Measurements from ENCODE around the gene NBPF19. TPM values are rescaled to one million over a fixed set of nuclear protein-coding genes. Genes with fewer than 3 reads are reported as not detected.
"Not testable (repeated sequence)": the region's sequence is repeated elsewhere in the genome, so short reads cannot be mapped to it uniquely, and the experiment has no call there.

Gene NBPF19
- total RNA-seq (2022) = 16.3 and 18.0 TPM in 2 replicates
- percentile 65 among the genes with signal in this experiment for Bru-seq, nascent RNA
- percentile 46 among the genes with signal in this experiment for BruChase-seq, experiment 1, labeled RNA remaining after a 6-hour chase
- percentile 51 among the genes with signal in this experiment for BruChase-seq, experiment 2, labeled RNA remaining after a 2-hour chase
- long read RNA-seq, partial matches to known transcripts = 3 of 8 reads
- long read RNA-seq, other reads (novel, unspliced or antisense) = 5 of 8 reads

GRCh38 chr1:149474745-149475144 is at the start of gene NBPF19:
TSS of gene NBPF19 (plus strand) at chr1:149475045. CDS start at chr1:149475933, 888 bp downstream.
- DNase-seq; H3K27ac Mint-ChIP-seq (ENCODE audit: unreplicated experiment); H3K36me3 Mint-ChIP-seq (ENCODE audit: insufficient read depth, unreplicated experiment); H3K4me1 Mint-ChIP-seq (ENCODE audit: low read depth, unreplicated experiment); BruUV-seq (replicated peaks); H3K27me3 Mint-ChIP-seq (ENCODE audit: unreplicated experiment); CTCF ChIA-PET; intact Hi-C loops (cut with micrococcal nuclease; ENCODE audit: unreplicated experiment); H3K9me3 Mint-ChIP-seq (ENCODE audit: low read depth, unreplicated experiment); H3K4me3 Mint-ChIP-seq (ENCODE audit: low read depth, unreplicated experiment): not testable (repeated sequence)

GRCh38 chr1:149428317-149428716 is 46.5 kb upstream of the NBPF19 start:
- H3K4me1 Mint-ChIP-seq (ENCODE audit: low read depth, unreplicated experiment); H3K27ac Mint-ChIP-seq (ENCODE audit: unreplicated experiment); intact Hi-C loops (cut with micrococcal nuclease; ENCODE audit: unreplicated experiment); H3K27me3 Mint-ChIP-seq (ENCODE audit: unreplicated experiment); H3K9me3 Mint-ChIP-seq (ENCODE audit: low read depth, unreplicated experiment); CTCF ChIA-PET; H3K36me3 Mint-ChIP-seq (ENCODE audit: insufficient read depth, unreplicated experiment); BruUV-seq (replicated peaks); H3K4me3 Mint-ChIP-seq (ENCODE audit: low read depth, unreplicated experiment): not testable (repeated sequence)
- DNase-seq = peak; percentile 39

GRCh38 chr1:149445451-149445850 is 29.4 kb upstream of the NBPF19 start:
- BruUV-seq (replicated peaks); H3K4me3 Mint-ChIP-seq (ENCODE audit: low read depth, unreplicated experiment); H3K4me1 Mint-ChIP-seq (ENCODE audit: low read depth, unreplicated experiment); intact Hi-C loops (cut with micrococcal nuclease; ENCODE audit: unreplicated experiment); H3K27ac Mint-ChIP-seq (ENCODE audit: unreplicated experiment); H3K36me3 Mint-ChIP-seq (ENCODE audit: insufficient read depth, unreplicated experiment); H3K27me3 Mint-ChIP-seq (ENCODE audit: unreplicated experiment); CTCF ChIA-PET; DNase-seq; H3K9me3 Mint-ChIP-seq (ENCODE audit: low read depth, unreplicated experiment): not testable (repeated sequence)

- H3K4me1 Mint-ChIP-seq (ENCODE audit: low read depth, unreplicated experiment); H3K9me3 Mint-ChIP-seq (ENCODE audit: low read depth, unreplicated experiment); CTCF ChIA-PET; H3K27me3 Mint-ChIP-seq (ENCODE audit: unreplicated experiment); BruUV-seq (replicated peaks); DNase-seq; H3K36me3 Mint-ChIP-seq (ENCODE audit: insufficient read depth, unreplicated experiment); H3K27ac Mint-ChIP-seq (ENCODE audit: unreplicated experiment); intact Hi-C loops (cut with micrococcal nuclease; ENCODE audit: unreplicated experiment); H3K4me3 Mint-ChIP-seq (ENCODE audit: low read depth, unreplicated experiment): not testable (repeated sequence)
Measured at GRCh38 chr1:149452196-149452595, 22.6 kb upstream of the NBPF19 start.

- H3K27me3 Mint-ChIP-seq (ENCODE audit: unreplicated experiment); CTCF ChIA-PET; BruUV-seq (replicated peaks); H3K9me3 Mint-ChIP-seq (ENCODE audit: low read depth, unreplicated experiment); H3K4me3 Mint-ChIP-seq (ENCODE audit: low read depth, unreplicated experiment); H3K36me3 Mint-ChIP-seq (ENCODE audit: insufficient read depth, unreplicated experiment); H3K4me1 Mint-ChIP-seq (ENCODE audit: low read depth, unreplicated experiment); DNase-seq; H3K27ac Mint-ChIP-seq (ENCODE audit: unreplicated experiment); intact Hi-C loops (cut with micrococcal nuclease; ENCODE audit: unreplicated experiment): not testable (repeated sequence)
Measured at GRCh38 chr1:149452652-149453051, 22.2 kb upstream of the NBPF19 start.

GRCh38 chr1:149558350-149558825 is 83.5 kb downstream of the NBPF19 start:
- not testable (repeated sequence) for H3K27ac Mint-ChIP-seq (ENCODE audit: unreplicated experiment)

GRCh38 chr1:149561806-149562205 is 87.0 kb downstream of the NBPF19 start:
- H3K9me3 Mint-ChIP-seq (ENCODE audit: low read depth, unreplicated experiment); DNase-seq; H3K36me3 Mint-ChIP-seq (ENCODE audit: insufficient read depth, unreplicated experiment); intact Hi-C loops (cut with micrococcal nuclease; ENCODE audit: unreplicated experiment); H3K4me1 Mint-ChIP-seq (ENCODE audit: low read depth, unreplicated experiment); H3K27me3 Mint-ChIP-seq (ENCODE audit: unreplicated experiment); H3K27ac Mint-ChIP-seq (ENCODE audit: unreplicated experiment); H3K4me3 Mint-ChIP-seq (ENCODE audit: low read depth, unreplicated experiment); CTCF ChIA-PET; BruUV-seq (replicated peaks): not testable (repeated sequence)

More at GRCh38 chr1:149558350-149558825, 83.5 kb downstream of the NBPF19 start:
- BruUV-seq (replicated peaks) = TSS peak; percentile 68
- Mint-ChIP-seq H3K36me3 (ENCODE audit: insufficient read depth, unreplicated experiment) (peaks cover 13% of the 10 kb centered on the region), H3K4me3 (ENCODE audit: low read depth, unreplicated experiment) (peak overlapping the region; percentile 63)
- H3K4me1 Mint-ChIP-seq (ENCODE audit: low read depth, unreplicated experiment); H3K9me3 Mint-ChIP-seq (ENCODE audit: low read depth, unreplicated experiment); intact Hi-C loops (cut with micrococcal nuclease; ENCODE audit: unreplicated experiment); CTCF ChIA-PET; H3K27me3 Mint-ChIP-seq (ENCODE audit: unreplicated experiment): not testable (repeated sequence)
- peak; percentile 61 for DNase-seq

GRCh38 chr1:149565485-149565884 is 90.6 kb downstream of the NBPF19 start:
- CTCF ChIA-PET; BruUV-seq (replicated peaks); H3K9me3 Mint-ChIP-seq (ENCODE audit: low read depth, unreplicated experiment); H3K27ac Mint-ChIP-seq (ENCODE audit: unreplicated experiment); H3K27me3 Mint-ChIP-seq (ENCODE audit: unreplicated experiment); H3K4me1 Mint-ChIP-seq (ENCODE audit: low read depth, unreplicated experiment); H3K4me3 Mint-ChIP-seq (ENCODE audit: low read depth, unreplicated experiment); H3K36me3 Mint-ChIP-seq (ENCODE audit: insufficient read depth, unreplicated experiment); intact Hi-C loops (cut with micrococcal nuclease; ENCODE audit: unreplicated experiment); DNase-seq: not testable (repeated sequence)

GRCh38 chr1:149572763-149573162 is 97.9 kb downstream of the NBPF19 start:
- H3K36me3 Mint-ChIP-seq (ENCODE audit: insufficient read depth, unreplicated experiment); H3K4me3 Mint-ChIP-seq (ENCODE audit: low read depth, unreplicated experiment); H3K27ac Mint-ChIP-seq (ENCODE audit: unreplicated experiment); H3K4me1 Mint-ChIP-seq (ENCODE audit: low read depth, unreplicated experiment); BruUV-seq (replicated peaks); H3K27me3 Mint-ChIP-seq (ENCODE audit: unreplicated experiment); DNase-seq; CTCF ChIA-PET; intact Hi-C loops (cut with micrococcal nuclease; ENCODE audit: unreplicated experiment); H3K9me3 Mint-ChIP-seq (ENCODE audit: low read depth, unreplicated experiment): not testable (repeated sequence)

GRCh38 chr1:149585592-149585991 is 110.7 kb downstream of the NBPF19 start:
- DNase-seq; H3K27me3 Mint-ChIP-seq (ENCODE audit: unreplicated experiment); H3K36me3 Mint-ChIP-seq (ENCODE audit: insufficient read depth, unreplicated experiment); H3K4me3 Mint-ChIP-seq (ENCODE audit: low read depth, unreplicated experiment); CTCF ChIA-PET; H3K27ac Mint-ChIP-seq (ENCODE audit: unreplicated experiment); H3K4me1 Mint-ChIP-seq (ENCODE audit: low read depth, unreplicated experiment); BruUV-seq (replicated peaks); H3K9me3 Mint-ChIP-seq (ENCODE audit: low read depth, unreplicated experiment); intact Hi-C loops (cut with micrococcal nuclease; ENCODE audit: unreplicated experiment): not testable (repeated sequence)
